CD4-positive, CD25-positive, alpha-beta regulatory T cell (primary cell): ENCODE results near the gene MARCKS. TPM values are rescaled to one million over a fixed set of nuclear protein-coding genes. Genes with fewer than 3 reads are reported as not detected.
A peak's percentile ranks its signal among the peaks of the same experiment; 100 is the strongest.

Experiments used
- ATAC-seq, 2 donors: fragments of 150-1000 bp; cut with Tn5 transposase; one replicate each; pipeline ENCODE4 v1.10.0; 2021; ENCODE audit warnings: low read depth in 2 of 2, moderate number of reproducible peaks in 2 of 2, moderate library complexity in 1 of 2
- DNase-seq, 3 donors: peaks; one replicate each; pipeline versions ENCODE4 v3.0.0 to v3.0.0-alpha.2; 2012 to 2022; ENCODE audit warnings: mixed read lengths in 1 of 3
- H3K27ac ChIP-seq: one replicate; pipeline ENCODE4 v1.7.0; 2013; ENCODE audit warnings: mild to moderate bottlenecking, low read length; ENCODE audit not compliant: insufficient read depth, poor library complexity, severe bottlenecking
- H3K27me3 ChIP-seq: one replicate; pipeline ENCODE4 v1.7.0; 2013; ENCODE audit warnings: low read length; ENCODE audit not compliant: control insufficient read depth, insufficient read depth
- H3K36me3 ChIP-seq: one replicate; pipeline ENCODE4 v1.7.0; 2013; ENCODE audit warnings: mild to moderate bottlenecking, low read length, moderate library complexity; ENCODE audit not compliant: control insufficient read depth, insufficient read depth
- H3K4me1 ChIP-seq: 2 replicates; pipeline ENCODE4 v1.7.0; 2013; ENCODE audit warnings: mild to moderate bottlenecking, low read length; ENCODE audit not compliant: insufficient read depth, control insufficient read depth, poor library complexity, severe bottlenecking
- H3K4me3 ChIP-seq: one replicate; pipeline ENCODE4 v1.7.0; 2013; ENCODE audit warnings: low read depth, mild to moderate bottlenecking, low read length, moderate library complexity
- H3K9me3 ChIP-seq, 2 experiments: 1 replicate in 1 of 2; 2 replicates in 1 of 2; pipeline ENCODE4 v1.7.0; 2013; ENCODE audit warnings: low read length in 2 of 2, mild to moderate bottlenecking in 1 of 2, moderate library complexity in 1 of 2; ENCODE audit not compliant: control insufficient read depth in 2 of 2
- H3K27ac Mint-ChIP-seq, 3 donors: one replicate each; pipeline ENCODE4 v1.8.0; 2020 to 2022; ENCODE audit warnings: mild to moderate bottlenecking in 3 of 3, mixed read lengths in 3 of 3, moderate library complexity in 2 of 3
- H3K27me3 Mint-ChIP-seq: one replicate; pipeline ENCODE4 v1.8.0; 2022; ENCODE audit warnings: mild to moderate bottlenecking, mixed read lengths
- H3K36me3 Mint-ChIP-seq: one replicate; pipeline ENCODE4 v1.8.0; 2020; ENCODE audit warnings: mixed read lengths
- H3K4me1 Mint-ChIP-seq, 4 donors: one replicate each; pipeline ENCODE4 v1.8.0; 2020 to 2022; ENCODE audit warnings: mixed read lengths in 4 of 4, mild to moderate bottlenecking in 1 of 4
- H3K4me3 Mint-ChIP-seq, 4 donors: one replicate each; pipeline ENCODE4 v1.8.0; 2020 to 2022; ENCODE audit warnings: mild to moderate bottlenecking in 4 of 4, mixed read lengths in 4 of 4, moderate library complexity in 3 of 4
- H3K9me3 Mint-ChIP-seq, 7 donors: one replicate each; pipeline ENCODE4 v1.8.0; 2020 to 2022; ENCODE audit warnings: mixed read lengths in 7 of 7, mild to moderate bottlenecking in 3 of 7, moderate library complexity in 2 of 7
- polyA plus RNA-seq, 4 donors: library from polyadenylated mRNA; unstranded; fragments of 300-500 nt; fragmentation: Illumina TruSeq; gene quantifications; one replicate each; pipeline ENCODE4 v1.2.3, GENCODE V29; 2021
- total RNA-seq: library from RNA; stranded (reverse); gene quantifications from one replicate; pipeline ENCODE4 v1.2.3, GENCODE V29; 2022

MARCKS gene
- total and polyA plus RNA-seq, 5 donors from 2014 or later: 0.03 to 0.07 TPM; not detected in 3

GRCh38 chr6:113854531-113855499, 2.3 kb upstream of the MARCKS start:
- H3K4me3 ChIP-seq: no peak overlapping the region

GRCh38 chr6:113855500-113856374, 1.4 kb upstream of the MARCKS start:
- H3K4me1 Mint-ChIP-seq: peaks cover 5 to 11% (median 9%) of the 10 kb centered on the region in 4 donors
- H3K4me1 ChIP-seq: peaks cover 47% of the 10 kb centered on the region
- H3K27ac Mint-ChIP-seq: no peak overlapping the region
- ATAC-seq: no peak
- peaks cover 47% of the 10 kb centered on the region for H3K27me3 ChIP-seq
- H3K36me3 Mint-ChIP-seq: no peaks in the 10 kb centered on the region
- no peaks in the 10 kb centered on the region for H3K36me3 ChIP-seq
- H3K9me3 ChIP-seq: peaks cover 6 to 23% of the 10 kb centered on the region in 2 experiments
- H3K4me3 ChIP-seq: peak overlapping the region; percentile 68
- DNase-seq: peak in 1 of 3 donors; percentile 10
- no peak overlapping the region for H3K27ac ChIP-seq
- H3K27me3 Mint-ChIP-seq: peaks cover 38% of the 10 kb centered on the region
- peaks cover 0 to 11% (median 1%) of the 10 kb centered on the region in 7 donors for H3K9me3 Mint-ChIP-seq
- peak overlapping the region in 2 of 4 donors; percentile 35 to 73 for H3K4me3 Mint-ChIP-seq

More at GRCh38 chr6:113854531-113855499, 2.3 kb upstream of the MARCKS start:
- H3K9me3 Mint-ChIP-seq: peaks cover 0 to 8% (median 0%) of the 10 kb centered on the region in 7 donors
- ATAC-seq: no peak
- peak overlapping the region; percentile 10 to 73 (median 32) for H3K4me3 Mint-ChIP-seq
- peaks cover 44% of the 10 kb centered on the region for H3K27me3 Mint-ChIP-seq
- Histone ChIP-seq H3K36me3 (no peaks in the 10 kb centered on the region), H3K27me3 (peaks cover 49% of the 10 kb centered on the region), H3K27ac (no peak overlapping the region), H3K4me1 (peaks cover 47% of the 10 kb centered on the region), H3K9me3 (peaks cover 6 to 23% of the 10 kb centered on the region in 2 experiments)
- H3K4me1 Mint-ChIP-seq: peaks cover 3 to 11% (median 8%) of the 10 kb centered on the region in 4 donors
- no peak for DNase-seq
- H3K36me3 Mint-ChIP-seq: no peaks in the 10 kb centered on the region
- H3K27ac Mint-ChIP-seq: no peak overlapping the region

- H3K9me3 Mint-ChIP-seq: peaks cover 0 to 12% (median 1%) of the 10 kb centered on the region in 7 donors
- H3K27me3 ChIP-seq: peaks cover 47% of the 10 kb centered on the region
- H3K4me3 ChIP-seq: peak overlapping the region; percentile 68
- no peak overlapping the region for H3K27ac Mint-ChIP-seq
- H3K27ac ChIP-seq: no peak overlapping the region
- H3K4me1 ChIP-seq: peaks cover 47% of the 10 kb centered on the region
- H3K9me3 ChIP-seq: peaks cover 6 to 23% of the 10 kb centered on the region in 2 experiments
- DNase-seq: no peak
- H3K4me3 Mint-ChIP-seq: no peak overlapping the region
- H3K36me3 Mint-ChIP-seq: no peaks in the 10 kb centered on the region
- H3K4me1 Mint-ChIP-seq: peaks cover 5 to 11% (median 9%) of the 10 kb centered on the region in 4 donors
- no peaks in the 10 kb centered on the region for H3K36me3 ChIP-seq
- peaks cover 38% of the 10 kb centered on the region for H3K27me3 Mint-ChIP-seq
- ATAC-seq: no peak
Measured at GRCh38 chr6:113856375-113856624, 845 bp upstream of the MARCKS start.

GRCh38 chr6:113857556-113858479, 673 bp downstream of the MARCKS start:
- Mint-ChIP-seq H3K27ac (peak overlapping the region in 2 of 3 donors; percentile 31 to 74), H3K9me3 (peaks cover 0 to 12% (median 1%) of the 10 kb centered on the region in 7 donors), H3K36me3 (no peaks in the 10 kb centered on the region), H3K4me1 (peaks cover 5 to 11% (median 9%) of the 10 kb centered on the region in 4 donors), H3K27me3 (peaks cover 40% of the 10 kb centered on the region), H3K4me3 (peak overlapping the region in 1 of 4 donors; percentile 92)
- Histone ChIP-seq H3K27me3 (peaks cover 43% of the 10 kb centered on the region), H3K36me3 (no peaks in the 10 kb centered on the region), H3K4me1 (peaks cover 47% of the 10 kb centered on the region), H3K9me3 (peaks cover 6 to 23% of the 10 kb centered on the region in 2 experiments), H3K4me3 (peak overlapping the region; percentile 68), H3K27ac (no peak overlapping the region)
- ATAC-seq (no peak), DNase-seq (peak in 2 of 3 donors; percentile 12 to 15)

GRCh38 chr6:113858480-113859348, 1.6 kb downstream of the MARCKS start:
- Mint-ChIP-seq H3K4me1 (peaks cover 5 to 11% (median 9%) of the 10 kb centered on the region in 4 donors), H3K4me3 (peak overlapping the region in 3 of 4 donors; percentile 50 to 92 (median 52)), H3K27ac (no peak overlapping the region), H3K27me3 (peaks cover 31% of the 10 kb centered on the region), H3K9me3 (peaks cover 0 to 8% (median 1%) of the 10 kb centered on the region in 7 donors), H3K36me3 (no peaks in the 10 kb centered on the region)
- H3K27ac ChIP-seq: no peak overlapping the region
- no peaks in the 10 kb centered on the region for H3K36me3 ChIP-seq
- H3K4me3 ChIP-seq: peak overlapping the region; percentile 48
- H3K9me3 ChIP-seq: peaks cover 6 to 22% of the 10 kb centered on the region in 2 experiments
- H3K27me3 ChIP-seq: peaks cover 35% of the 10 kb centered on the region
- peaks cover 47% of the 10 kb centered on the region for H3K4me1 ChIP-seq
- peak; percentile 36 to 75 (median 58) for DNase-seq
- peak; percentile 75 to 82 for ATAC-seq

- Histone ChIP-seq H3K9me3 (peaks cover 6 to 17% of the 10 kb centered on the region in 2 experiments), H3K27me3 (peaks cover 36% of the 10 kb centered on the region), H3K36me3 (no peaks in the 10 kb centered on the region), H3K27ac (no peak overlapping the region), H3K4me1 (peaks cover 47% of the 10 kb centered on the region), H3K4me3 (no peak overlapping the region)
- Mint-ChIP-seq H3K9me3 (peaks cover 0 to 8% (median 1%) of the 10 kb centered on the region in 7 donors), H3K4me1 (peaks cover 5 to 11% (median 9%) of the 10 kb centered on the region in 4 donors), H3K4me3 (peak overlapping the region in 2 of 4 donors; percentile 50 to 52), H3K27me3 (peaks cover 23% of the 10 kb centered on the region), H3K36me3 (no peaks in the 10 kb centered on the region), H3K27ac (no peak overlapping the region)
- DNase-seq (no peak), ATAC-seq (no peak)
Measured at GRCh38 chr6:113859349-113860180, 2.4 kb downstream of the MARCKS start.
